Measurements from ENCODE around the gene SLC25A26. TPM values are rescaled to one million over a fixed set of nuclear protein-coding genes. Genes with fewer than 3 reads are reported as not detected.

SLC25A26 gene
- total RNA-seq, 1 donor from 2014 or later, result 19.2 TPM

- DNase-seq (ENCODE audit: low spot score in 2 of 2, unreplicated experiment in 2 of 2), result no peak
- H3K27me3 Mint-ChIP-seq (ENCODE audit: low read depth), result peaks cover 17% of the 10 kb centered on the region
- H3K4me3 Mint-ChIP-seq, result no peak overlapping the region
- H3K27ac Mint-ChIP-seq, result no peak overlapping the region
- no peaks in the 10 kb centered on the region for H3K4me1 Mint-ChIP-seq
- no peaks in the 10 kb centered on the region for H3K9me3 Mint-ChIP-seq
- no peak for TF ChIP-seq CTCF (IDR thresholded peaks at IDR 0.05; ENCODE audit: unreplicated experiment)
- H3K36me3 Mint-ChIP-seq, result no peaks in the 10 kb centered on the region
Observed at GRCh38 chr3:66198437-66199088, 22.2 kb upstream of the SLC25A26 start.

GRCh38 chr3:66199089-66199473 lies 21.7 kb upstream of the SLC25A26 start:
- H3K9me3 Mint-ChIP-seq, result no peaks in the 10 kb centered on the region
- no peak overlapping the region for H3K4me3 Mint-ChIP-seq
- H3K27me3 Mint-ChIP-seq (ENCODE audit: low read depth), result peaks cover 20% of the 10 kb centered on the region
- no peak for DNase-seq (ENCODE audit: low spot score in 2 of 2, unreplicated experiment in 2 of 2)
- H3K27ac Mint-ChIP-seq, result no peak overlapping the region
- no peaks in the 10 kb centered on the region for H3K36me3 Mint-ChIP-seq
- no peaks in the 10 kb centered on the region for H3K4me1 Mint-ChIP-seq
- no peak for TF ChIP-seq CTCF (IDR thresholded peaks at IDR 0.05; ENCODE audit: unreplicated experiment)

GRCh38 chr3:66200147-66200546 lies 20.7 kb upstream of the SLC25A26 start:
- no peaks in the 10 kb centered on the region for H3K36me3 Mint-ChIP-seq
- TF ChIP-seq CTCF (IDR thresholded peaks at IDR 0.05; ENCODE audit: unreplicated experiment), result no peak
- no peaks in the 10 kb centered on the region for H3K4me1 Mint-ChIP-seq
- no peaks in the 10 kb centered on the region for H3K9me3 Mint-ChIP-seq
- H3K4me3 Mint-ChIP-seq, result no peak overlapping the region
- peaks cover 26% of the 10 kb centered on the region for H3K27me3 Mint-ChIP-seq (ENCODE audit: low read depth)
- DNase-seq (ENCODE audit: low spot score in 2 of 2, unreplicated experiment in 2 of 2), result no peak
- no peak overlapping the region for H3K27ac Mint-ChIP-seq

DNA sequence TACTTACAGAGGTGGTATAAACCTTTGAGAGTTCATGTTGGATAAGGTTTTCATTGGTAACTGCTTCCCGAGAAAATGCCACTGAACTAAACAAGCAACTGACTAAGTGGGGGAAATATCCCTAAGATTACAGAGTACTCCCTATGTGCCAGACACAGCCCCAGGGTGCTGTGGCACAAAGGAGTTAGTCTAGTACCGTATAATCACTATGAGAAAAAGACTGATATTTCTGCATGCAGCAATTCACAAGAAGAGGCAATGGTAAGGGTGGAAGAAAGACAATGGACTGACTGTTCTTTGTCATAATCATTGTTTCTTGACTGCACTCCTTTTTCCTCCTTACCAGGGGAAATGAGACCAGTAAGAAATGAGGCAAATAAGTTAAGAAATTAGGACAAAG lies 20.0 kb upstream of the SLC25A26 start:
- no peak overlapping the region for H3K4me3 Mint-ChIP-seq
- H3K9me3 Mint-ChIP-seq, result no peaks in the 10 kb centered on the region
- H3K27me3 Mint-ChIP-seq (ENCODE audit: low read depth), result peaks cover 27% of the 10 kb centered on the region
- no peak overlapping the region for H3K27ac Mint-ChIP-seq
- DNase-seq (ENCODE audit: low spot score in 2 of 2, unreplicated experiment in 2 of 2), result no peak
- H3K36me3 Mint-ChIP-seq, result no peaks in the 10 kb centered on the region
- H3K4me1 Mint-ChIP-seq, result no peaks in the 10 kb centered on the region
- no peak for TF ChIP-seq CTCF (IDR thresholded peaks at IDR 0.05; ENCODE audit: unreplicated experiment)

GRCh38 chr3:66203275-66203674 lies 17.5 kb upstream of the SLC25A26 start:
- Mint-ChIP-seq H3K36me3 (no peaks in the 10 kb centered on the region), H3K4me3 (no peak overlapping the region), H3K4me1 (no peaks in the 10 kb centered on the region), H3K27ac (no peak overlapping the region), H3K27me3 (ENCODE audit: low read depth) (peaks cover 28% of the 10 kb centered on the region), H3K9me3 (no peaks in the 10 kb centered on the region)
- no peak for DNase-seq (ENCODE audit: low spot score in 2 of 2, unreplicated experiment in 2 of 2)
- no peak for TF ChIP-seq CTCF (IDR thresholded peaks at IDR 0.05; ENCODE audit: unreplicated experiment)

DNA sequence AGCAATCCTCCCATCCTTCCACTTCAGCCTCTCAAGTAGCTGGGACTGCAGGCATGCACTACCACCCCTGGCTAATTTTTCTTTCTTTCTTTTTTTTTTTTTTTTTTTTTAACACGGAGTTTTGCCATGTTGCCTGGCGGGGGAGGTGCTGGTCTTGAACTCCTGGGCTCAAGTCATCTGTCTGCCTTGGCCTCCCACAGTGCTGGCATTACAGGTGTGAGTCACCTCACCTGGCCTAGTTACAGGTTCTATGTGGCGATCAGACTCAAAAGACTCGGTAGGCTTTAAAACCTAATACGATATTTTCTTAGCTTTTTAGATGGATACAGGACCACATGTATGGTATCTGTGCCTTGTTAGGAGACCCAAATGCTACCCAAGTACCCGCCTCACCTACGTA lies 14.0 kb upstream of the SLC25A26 start:
- Mint-ChIP-seq H3K9me3 (no peaks in the 10 kb centered on the region), H3K4me3 (no peak overlapping the region), H3K4me1 (no peaks in the 10 kb centered on the region), H3K27me3 (ENCODE audit: low read depth) (peaks cover 25% of the 10 kb centered on the region), H3K27ac (no peak overlapping the region), H3K36me3 (no peaks in the 10 kb centered on the region)
- no peak for DNase-seq (ENCODE audit: low spot score in 2 of 2, unreplicated experiment in 2 of 2)
- no peak for TF ChIP-seq CTCF (IDR thresholded peaks at IDR 0.05; ENCODE audit: unreplicated experiment)
